H1 (cell line): ENCODE measurements around the gene GOLGA3. TPM values are rescaled to one million over a fixed set of nuclear protein-coding genes. Genes with fewer than 3 reads are reported as not detected.
"Not testable (repeated sequence)": the region's sequence is repeated elsewhere in the genome, so short reads cannot be mapped to it uniquely, and the experiment has no call there.

Experiments
- CTCF ChIA-PET: fragments of 300-600 bp; sonication (Branson Sonifier 250); formaldehyde crosslinking; loops from one replicate; lab custom pipeline; 2021; ENCODE audit not compliant: partially characterized antibody; lab: Charles Lee
- POLR2A ChIA-PET: fragments of 300-600 bp; sonication (Branson Sonifier 250); formaldehyde crosslinking; loops from one replicate; lab custom pipeline; 2021; ENCODE audit warnings: inconsistent platforms; ENCODE audit not compliant: partially characterized antibody; lab: Charles Lee
- DNase-seq, 2 experiments: peaks; one replicate each; pipeline versions ENCODE4 v3.0.0 to v3.0.0-alpha.2; 2010 to 2022; ENCODE audit warnings: low spot score in 2 of 2, low read depth in 1 of 2, mixed read lengths in 1 of 2
- FAIRE-seq: peaks from 2 replicates; lab custom pipeline; 2011; peaks lifted over from hg19 to GRCh38; lab: Jason Lieb, UNC
- H2AFZ ChIP-seq: 2 replicates; pipeline ENCODE4 v1.8.1; 2012; ENCODE audit warnings: low read length, inconsistent platforms
- H2AK5ac ChIP-seq: 2 replicates; pipeline ENCODE4 v1.6.1; 2013; ENCODE audit warnings: low read depth, low read length
- H2BK120ac ChIP-seq: replicated peaks from 2 replicates; pipeline ENCODE3; 2013; ENCODE audit warnings: low read depth, low read length, inconsistent platforms
- H2BK12ac ChIP-seq: 2 replicates; pipeline ENCODE4 v1.6.1; 2013; ENCODE audit warnings: low read depth, low read length
- H2BK15ac ChIP-seq: 2 replicates; pipeline ENCODE4 v1.6.1; 2013; ENCODE audit warnings: low read length
- H2BK20ac ChIP-seq: 2 replicates; pipeline ENCODE4 v1.6.1; 2013; ENCODE audit warnings: low read length
- H2BK5ac ChIP-seq: 2 replicates; pipeline ENCODE4 v1.6.1; 2013; ENCODE audit warnings: low read depth, low read length
- H3K14ac ChIP-seq: 2 replicates; pipeline ENCODE4 v1.6.1; 2013; ENCODE audit warnings: inconsistent platforms; ENCODE audit not compliant: insufficient read length
- H3K18ac ChIP-seq: 2 replicates; pipeline ENCODE4 v1.6.1; 2013; ENCODE audit warnings: low read length; ENCODE audit errors: extremely low read depth
- H3K23ac ChIP-seq: 2 replicates; pipeline ENCODE4 v1.6.1; 2013; ENCODE audit warnings: inconsistent platforms; ENCODE audit not compliant: insufficient read length
- H3K23me2 ChIP-seq: 2 replicates; pipeline ENCODE4 v1.6.1; 2013; ENCODE audit warnings: low read depth, low read length
- H3K27ac ChIP-seq: 2 replicates; pipeline ENCODE4 v1.6.1; 2011; ENCODE audit warnings: low read depth, low read length, inconsistent platforms
- H3K27me3 ChIP-seq, 4 experiments: replicated peaks in 1 of 4; 1 replicate in 1 of 4; 2 replicates in 3 of 4; pipeline versions ENCODE4 v1.6.1 to v1.8.1; 2011 to 2013; ENCODE audit warnings: low read length in 3 of 4, mild to moderate bottlenecking in 3 of 4, inconsistent platforms in 2 of 4, mixed read lengths in 2 of 4, moderate library complexity in 1 of 4; ENCODE audit not compliant: control insufficient read depth in 3 of 4, insufficient read depth in 3 of 4; ENCODE audit errors: extremely low read depth in 1 of 4
- H3K36me3 ChIP-seq, 4 experiments: 2 replicates each; pipeline versions ENCODE4 v1.6.1 to v1.8.1; 2011 to 2013; ENCODE audit warnings: mild to moderate bottlenecking in 4 of 4, low read length in 3 of 4, moderate library complexity in 2 of 4, control low read depth in 1 of 4, inconsistent platforms in 1 of 4; ENCODE audit not compliant: insufficient read depth in 4 of 4, control insufficient read depth in 2 of 4
- H3K4ac ChIP-seq: replicated peaks from 2 replicates; pipeline ENCODE3; 2013; ENCODE audit warnings: low read length, low read depth, mixed read lengths, inconsistent platforms; ENCODE audit not compliant: insufficient read length
- H3K4me1 ChIP-seq, 4 experiments: replicated peaks in 1 of 4; 1 replicate in 1 of 4; 2 replicates in 3 of 4; pipeline versions ENCODE4 v1.6.1 to v1.8.1; 2011 to 2013; ENCODE audit warnings: low read length in 3 of 4, inconsistent platforms in 2 of 4, mixed read lengths in 1 of 4; ENCODE audit not compliant: insufficient read depth in 4 of 4, control insufficient read depth in 3 of 4
- H3K4me2 ChIP-seq, 2 experiments: 2 replicates each; pipeline versions ENCODE4 v1.6.1 to v1.8.1; 2011 to 2013; ENCODE audit warnings: low read depth in 2 of 2, low read length in 2 of 2, control low read depth in 1 of 2, inconsistent platforms in 1 of 2, mild to moderate bottlenecking in 1 of 2; ENCODE audit not compliant: insufficient read depth in 1 of 2
- H3K4me3 ChIP-seq, 4 experiments: fragments of 200-600, 300-600 bp in 1 of 4; sonication (generic), shearing (Covaris generic), sonication (Bioruptor Twin) in 1 of 4; 2 replicates each; pipeline versions ENCODE4 v1.5.1 to v1.8.1; 2011 to 2016; ENCODE audit warnings: low read length in 4 of 4, low read depth in 3 of 4, control low read depth in 2 of 4, inconsistent platforms in 2 of 4, mild to moderate bottlenecking in 2 of 4, mixed read lengths in 1 of 4, moderate library complexity in 1 of 4; ENCODE audit not compliant: insufficient read depth in 2 of 4; ENCODE audit errors: extremely low read depth in 1 of 4
- H3K56ac ChIP-seq: replicated peaks from 2 replicates; pipeline ENCODE3; 2013; ENCODE audit warnings: low read depth, mild to moderate bottlenecking, mixed read lengths, low read length, inconsistent platforms; ENCODE audit not compliant: insufficient read length
- H3K79me1 ChIP-seq: 2 replicates; pipeline ENCODE4 v1.6.1; 2013; ENCODE audit warnings: low read depth, low read length, control low read depth
- H3K79me2 ChIP-seq, 2 experiments: 2 replicates each; pipeline versions ENCODE4 v1.6.1 to v1.8.1; 2012 to 2013; ENCODE audit warnings: low read length in 2 of 2, mild to moderate bottlenecking in 2 of 2, inconsistent platforms in 1 of 2; ENCODE audit not compliant: insufficient read depth in 2 of 2, control insufficient read depth in 1 of 2
- H3K9ac ChIP-seq, 4 experiments: replicated peaks in 1 of 4; 1 replicate in 1 of 4; 2 replicates in 3 of 4; pipeline versions ENCODE4 v1.6.1 to v1.8.1; 2011 to 2013; ENCODE audit warnings: low read depth in 3 of 4, low read length in 3 of 4, control low read depth in 2 of 4, mild to moderate bottlenecking in 2 of 4, moderate library complexity in 2 of 4, inconsistent platforms in 1 of 4; ENCODE audit errors: extremely low read depth in 1 of 4
- H3K9me3 ChIP-seq, 2 experiments: 2 replicates each; pipeline versions ENCODE4 v1.6.1 to v1.8.1; 2012 to 2013; ENCODE audit warnings: mild to moderate bottlenecking in 2 of 2, moderate library complexity in 2 of 2, control low read depth in 1 of 2, inconsistent platforms in 1 of 2, low read depth in 1 of 2, low read length in 1 of 2, mixed read lengths in 1 of 2; ENCODE audit not compliant: insufficient read depth in 2 of 2
- H4K20me1 ChIP-seq, 2 experiments: replicated peaks in 1 of 2; 2 replicates each; pipeline versions ENCODE3 to v1.8.1; 2011 to 2013; ENCODE audit warnings: inconsistent platforms in 2 of 2, low read length in 2 of 2, mild to moderate bottlenecking in 1 of 2; ENCODE audit not compliant: insufficient read depth in 2 of 2, control insufficient read depth in 1 of 2
- H4K5ac ChIP-seq: 2 replicates; pipeline ENCODE4 v1.6.1; 2013; ENCODE audit warnings: low read length, low read depth, mixed read lengths, inconsistent platforms; ENCODE audit not compliant: insufficient read length
- H4K8ac ChIP-seq: 2 replicates; pipeline ENCODE4 v1.8.0; 2013; ENCODE audit warnings: mild to moderate bottlenecking, moderate library complexity, low read length, inconsistent platforms; ENCODE audit not compliant: insufficient read depth; ENCODE audit errors: extremely low read depth
- H4K91ac ChIP-seq: replicated peaks from 2 replicates; pipeline ENCODE3; 2013; ENCODE audit warnings: low read length, mixed read lengths, inconsistent platforms; ENCODE audit not compliant: insufficient read length
- WGBS, 2 experiments: shearing (Covaris generic) in 1 of 2; methylation state at CpG; one replicate each; pipeline versions ENCODE4 v1.1.6 to v1.1.7; 2013 to 2015; ENCODE audit warnings: low lambda C conversion rate in 2 of 2, mixed read lengths in 2 of 2, inconsistent platforms in 1 of 2, low coverage in 1 of 2, missing lambda C conversion rate in 1 of 2; ENCODE audit not compliant: insufficient replicate concordance in 2 of 2, insufficient coverage in 1 of 2, insufficient read length in 1 of 2; ENCODE audit errors: extremely low coverage in 1 of 2, missing lambda C conversion rate in 1 of 2; 5-methylcytosine and 5-hydroxymethylcytosine counted together
- polyA plus RNA-seq, 7 experiments: library from polyadenylated mRNA; depleted of rRNA in 3 of 7; stranded (reverse) in 5 of 7; unstranded in 2 of 7; fragments of >200 nt in 5 of 7; fragments of 200-250 nt in 2 of 7; gene quantifications; 1 replicate in 5 of 7; 2 replicates in 1 of 7; 4 replicates in 1 of 7; pipeline versions ENCODE4 v1.2.1 to v1.2.3, GENCODE V29; 2011 to 2013; ENCODE audit warnings: missing spikeins in 2 of 7, mixed read lengths in 2 of 7
- total RNA-seq: library from RNA; stranded (reverse); fragmentation: NEBNext Ultra II Directional; extraction: Animal tissue kit (Norgen Biotek cat#: 25700); gene quantifications from 2 replicates; pipeline ENCODE4 v1.2.1, GENCODE V29; 2021

Gene GOLGA3
- total and polyA plus RNA-seq, 2 of the 8 experiments (the other 6 are each of a cell fraction or from before 2014, with no cell fraction given), result 6.4 to 33.1 TPM

GRCh38 chr12:132758825-132759224 lies 69.8 kb downstream of the GOLGA3 start:
- not testable (repeated sequence) for H4K91ac ChIP-seq, H3K9ac ChIP-seq, H3K14ac ChIP-seq, H3K56ac ChIP-seq, H3K23ac ChIP-seq, H2BK12ac ChIP-seq, H3K27me3 ChIP-seq, H3K9me3 ChIP-seq, H3K18ac ChIP-seq, H3K23me2 ChIP-seq, H2BK5ac ChIP-seq, H2AFZ ChIP-seq, H2BK20ac ChIP-seq, H3K4me2 ChIP-seq, FAIRE-seq, H3K4me3 ChIP-seq, H3K36me3 ChIP-seq, H2AK5ac ChIP-seq, H2BK15ac ChIP-seq, H3K79me1 ChIP-seq, DNase-seq, H2BK120ac ChIP-seq, H3K27ac ChIP-seq, H3K4me1 ChIP-seq, H3K4ac ChIP-seq, H4K8ac ChIP-seq, H4K5ac ChIP-seq
- Histone ChIP-seq H4K20me1 (peaks cover 9 to 20% of the 10 kb centered on the region in 2 experiments), H3K79me2 (peaks cover 21 to 63% of the 10 kb centered on the region in 2 experiments)
- WGBS, 2 experiments, result 87% methylated on average over 24 of the region's 28 CpGs; no CpG with 5 or more reads in 1 of the 2 experiments
- POLR2A ChIA-PET, result interaction anchor here (0.6 to 1.7 kb wide), 8 partner anchors 10 to 63 kb away, joined by 3 to 5 read pairs (median 3); no protein-coding TSS in a partner anchor
- CTCF ChIA-PET, result interaction anchor here (0.6 kb wide), 1 partner anchor 175 kb away, joined by 4 read pairs; no protein-coding TSS in a partner anchor
